Activated T-cell treated with anti-CD3 and anti-CD28 coated beads for 1 hour (primary cell): ENCODE measurements around the gene FBXO36.

ENCODE experiments used
- DNase-seq: peaks from one replicate; pipeline ENCODE4 v3.0.0-alpha.2; 2020; ENCODE audit warnings: low read depth

The FBXO36 gene

DNA sequence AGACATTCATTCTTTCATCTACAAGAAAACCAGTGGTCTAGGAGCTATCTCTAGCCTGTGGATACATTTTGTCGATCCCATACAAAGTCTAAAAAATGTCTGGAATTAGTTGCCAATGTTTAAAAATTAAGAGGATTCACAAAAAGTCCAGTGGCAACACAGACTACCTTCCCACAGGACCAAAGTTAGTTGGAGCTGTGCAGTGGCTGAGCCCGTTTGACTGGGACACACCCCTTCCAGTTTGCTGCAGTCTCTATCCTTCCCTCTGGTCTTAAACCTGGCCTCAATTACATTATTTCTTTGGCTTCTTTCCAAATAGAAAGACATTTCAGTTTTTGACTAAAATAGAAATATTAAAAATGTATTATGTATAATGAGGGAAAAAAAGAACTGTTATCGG is 127.8 kb downstream of the FBXO36 start:
- DNase-seq: no peak

DNA sequence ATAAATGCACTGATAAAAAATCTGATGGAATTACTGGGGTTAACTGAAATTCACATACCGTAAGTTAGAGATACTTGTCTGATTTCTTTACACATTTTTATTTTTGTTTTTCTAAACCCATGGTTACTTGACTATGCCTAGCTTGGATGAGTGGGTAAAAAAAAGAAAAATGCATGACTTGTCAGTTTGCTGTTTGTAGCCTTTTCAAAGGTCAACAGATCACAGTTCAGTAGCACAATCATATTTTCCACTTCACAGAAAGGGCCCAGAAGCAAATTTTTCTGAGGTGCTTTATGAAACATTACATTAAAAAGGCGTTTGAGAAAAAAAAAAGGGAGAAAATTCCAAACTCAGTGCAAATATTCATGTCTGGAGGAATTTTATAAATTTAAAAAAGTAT is 130.0 kb downstream of the FBXO36 start:
- no peak for DNase-seq

GRCh38 chr2:230053753-230054478 is 131.6 kb downstream of the FBXO36 start:
- DNase-seq: no peak

DNA sequence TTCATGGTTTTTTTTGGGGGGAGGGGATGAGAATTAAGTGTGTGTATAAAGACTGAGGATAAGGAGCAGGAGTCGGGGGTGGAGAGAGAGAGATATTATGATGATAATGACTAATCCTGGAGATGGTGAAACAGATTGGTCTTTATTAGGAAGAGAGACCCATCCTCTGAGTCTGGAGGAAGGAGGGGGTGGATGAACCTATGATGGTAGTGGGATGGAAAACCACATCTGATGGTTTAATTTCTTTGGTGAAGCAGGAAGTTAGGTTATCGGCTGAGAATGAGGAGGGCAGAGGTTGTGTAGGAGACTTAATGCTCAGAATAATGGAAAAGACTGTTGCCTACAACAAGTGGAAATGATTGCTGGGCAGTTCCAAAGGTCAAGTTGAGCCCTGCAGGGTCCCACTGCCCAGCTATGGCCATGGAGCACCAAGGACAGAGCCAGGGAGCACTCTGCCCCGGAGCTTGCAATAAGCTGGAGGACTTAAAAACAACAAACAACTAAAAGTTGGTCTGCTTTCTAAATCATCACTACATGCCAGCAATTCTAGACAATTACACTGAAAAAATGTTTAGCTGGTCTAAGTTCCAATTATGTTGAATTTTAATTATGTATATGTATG is 138.5 kb downstream of the FBXO36 start:
- DNase-seq: no peak
